ENCODE results near the gene KIF21B.

DNA sequence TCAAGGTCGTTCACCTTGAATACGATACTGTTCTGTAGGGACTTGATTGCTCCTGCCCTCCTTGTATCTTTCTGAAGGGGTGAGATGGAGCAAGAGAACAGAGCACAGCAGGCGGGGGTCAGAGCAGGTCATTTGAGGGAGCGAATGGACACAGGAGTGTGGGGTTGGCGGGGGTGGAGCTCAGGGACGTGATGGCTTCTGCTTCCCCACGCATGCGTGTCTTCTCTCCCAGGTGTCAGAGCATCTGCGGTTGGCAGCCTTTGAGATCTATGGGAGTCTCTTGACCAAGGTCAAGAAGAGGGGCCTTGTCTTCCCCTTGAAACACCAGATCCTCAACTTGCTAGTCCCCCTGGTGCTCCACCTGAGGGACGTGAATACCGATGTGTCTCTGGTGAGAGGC lies 64.9 kb downstream of the KIF21B start:
- TF ChIP-seq, protein P1, sequence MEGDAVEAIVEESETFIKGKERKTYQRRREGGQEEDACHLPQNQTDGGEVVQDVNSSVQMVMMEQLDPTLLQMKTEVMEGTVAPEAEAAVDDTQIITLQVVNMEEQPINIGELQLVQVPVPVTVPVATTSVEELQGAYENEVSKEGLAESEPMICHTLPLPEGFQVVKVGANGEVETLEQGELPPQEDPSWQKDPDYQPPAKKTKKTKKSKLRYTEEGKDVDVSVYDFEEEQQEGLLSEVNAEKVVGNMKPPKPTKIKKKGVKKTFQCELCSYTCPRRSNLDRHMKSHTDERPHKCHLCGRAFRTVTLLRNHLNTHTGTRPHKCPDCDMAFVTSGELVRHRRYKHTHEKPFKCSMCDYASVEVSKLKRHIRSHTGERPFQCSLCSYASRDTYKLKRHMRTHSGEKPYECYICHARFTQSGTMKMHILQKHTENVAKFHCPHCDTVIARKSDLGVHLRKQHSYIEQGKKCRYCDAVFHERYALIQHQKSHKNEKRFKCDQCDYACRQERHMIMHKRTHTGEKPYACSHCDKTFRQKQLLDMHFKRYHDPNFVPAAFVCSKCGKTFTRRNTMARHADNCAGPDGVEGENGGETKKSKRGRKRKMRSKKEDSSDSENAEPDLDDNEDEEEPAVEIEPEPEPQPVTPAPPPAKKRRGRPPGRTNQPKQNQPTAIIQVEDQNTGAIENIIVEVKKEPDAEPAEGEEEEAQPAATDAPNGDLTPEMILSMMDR (IDR thresholded peaks at IDR 0.05) = no peak
- no peak for TF ChIP-seq POLR2A (IDR thresholded peaks at IDR 0.05)

Data from thyroid gland (tissue), 4 donors.